GM21786 (cell line): Measurements from ENCODE around the gene PIANP.

ENCODE experiments used
- ATAC-seq: cut with Tn5 transposase; IDR thresholded peaks from one replicate; pipeline ENCODE4 v1.9.1; 2021; ENCODE audit not compliant: unreplicated experiment

Gene PIANP

DNA sequence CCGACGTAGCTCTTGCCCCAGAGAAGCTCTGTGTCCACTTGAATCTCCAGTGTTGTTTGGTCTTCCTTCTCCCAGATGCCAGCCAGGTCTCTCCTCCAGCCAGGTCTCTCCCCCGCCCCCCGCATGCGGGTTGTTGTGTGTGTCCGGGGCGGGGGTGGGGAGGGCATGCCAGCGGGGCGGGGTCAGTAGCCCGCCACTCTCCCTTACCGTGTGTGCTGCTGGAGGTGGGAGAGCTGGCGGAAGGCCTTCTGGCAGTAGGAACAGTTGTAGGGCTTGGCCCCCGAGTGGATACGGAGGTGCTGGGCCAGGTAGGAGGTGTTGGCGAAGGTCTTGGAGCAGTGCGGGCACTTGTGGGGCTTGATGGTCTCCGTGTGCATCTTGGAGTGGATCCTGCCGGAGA lies 28.5 kb downstream of the PIANP start:
- ATAC-seq, result no peak

DNA sequence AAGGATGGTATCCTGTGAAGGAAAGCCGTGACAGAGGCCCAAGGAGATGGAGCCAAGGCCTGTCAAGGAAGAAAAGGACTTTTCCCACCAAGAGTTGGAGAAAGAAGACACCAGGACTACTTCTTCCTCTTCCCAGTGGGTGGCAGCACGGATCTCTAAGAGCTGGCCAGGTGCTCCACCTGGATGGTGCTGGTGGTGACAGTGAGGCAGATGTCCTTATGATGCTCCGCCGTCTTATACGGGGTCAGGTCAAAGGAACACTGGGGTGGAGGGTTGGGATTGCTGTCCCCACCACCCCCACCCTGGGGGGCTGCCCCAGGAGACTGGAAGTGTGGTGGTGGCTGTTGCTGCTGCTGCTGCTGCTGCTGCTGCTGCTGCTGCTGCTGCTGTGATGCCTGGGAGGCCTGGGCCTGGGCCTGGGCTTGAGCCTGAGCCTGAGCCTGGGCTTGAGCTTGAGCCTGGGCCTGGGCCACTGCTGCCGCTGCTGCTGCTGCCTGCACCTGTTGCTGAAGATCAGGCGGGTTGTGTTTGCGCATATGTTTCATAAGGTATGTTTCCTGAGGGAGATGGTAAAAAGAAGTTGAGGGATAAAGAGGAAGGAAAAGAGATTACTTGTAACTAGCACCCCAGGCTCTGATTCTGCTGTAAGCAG lies 32.9 kb downstream of the PIANP start:
- no peak for ATAC-seq

DNA sequence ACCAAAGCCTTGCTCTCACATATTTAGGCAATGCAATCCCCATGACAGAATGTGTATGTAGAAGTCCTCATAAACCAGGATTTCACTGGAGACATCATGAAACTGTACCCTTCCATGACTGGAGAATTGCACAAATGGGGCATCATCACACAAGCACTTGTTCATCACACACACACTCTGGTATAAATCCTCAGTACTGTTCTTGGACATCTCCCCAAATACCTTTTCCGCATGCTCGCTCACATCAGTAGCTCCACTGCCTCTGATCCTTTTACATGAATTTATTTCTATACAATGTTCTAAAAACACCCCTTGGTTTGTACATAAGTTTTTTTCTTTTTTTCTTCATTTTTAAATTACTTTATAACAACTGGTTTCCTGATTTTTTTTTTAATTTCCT lies 34.4 kb downstream of the PIANP start:
- ATAC-seq, result no peak

DNA sequence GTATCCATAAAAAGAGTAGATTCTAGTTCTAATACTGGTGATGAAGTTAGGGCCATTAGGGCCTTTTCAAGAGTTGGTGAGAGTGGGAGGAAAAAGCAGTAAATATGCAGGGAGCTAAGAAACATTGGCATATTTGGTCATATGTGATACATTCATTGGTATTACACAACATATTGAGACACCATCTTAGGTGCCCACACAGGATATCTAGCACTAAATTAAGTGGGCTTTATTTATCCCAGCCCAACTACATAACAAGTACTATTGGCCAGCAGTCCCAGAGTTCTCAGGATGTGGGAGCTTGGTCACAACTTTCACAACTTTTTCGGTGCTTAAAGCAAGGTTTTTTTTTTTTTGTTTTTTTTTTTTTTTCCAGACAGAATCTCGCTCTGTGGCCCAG lies 35.7 kb downstream of the PIANP start:
- no peak for ATAC-seq

DNA sequence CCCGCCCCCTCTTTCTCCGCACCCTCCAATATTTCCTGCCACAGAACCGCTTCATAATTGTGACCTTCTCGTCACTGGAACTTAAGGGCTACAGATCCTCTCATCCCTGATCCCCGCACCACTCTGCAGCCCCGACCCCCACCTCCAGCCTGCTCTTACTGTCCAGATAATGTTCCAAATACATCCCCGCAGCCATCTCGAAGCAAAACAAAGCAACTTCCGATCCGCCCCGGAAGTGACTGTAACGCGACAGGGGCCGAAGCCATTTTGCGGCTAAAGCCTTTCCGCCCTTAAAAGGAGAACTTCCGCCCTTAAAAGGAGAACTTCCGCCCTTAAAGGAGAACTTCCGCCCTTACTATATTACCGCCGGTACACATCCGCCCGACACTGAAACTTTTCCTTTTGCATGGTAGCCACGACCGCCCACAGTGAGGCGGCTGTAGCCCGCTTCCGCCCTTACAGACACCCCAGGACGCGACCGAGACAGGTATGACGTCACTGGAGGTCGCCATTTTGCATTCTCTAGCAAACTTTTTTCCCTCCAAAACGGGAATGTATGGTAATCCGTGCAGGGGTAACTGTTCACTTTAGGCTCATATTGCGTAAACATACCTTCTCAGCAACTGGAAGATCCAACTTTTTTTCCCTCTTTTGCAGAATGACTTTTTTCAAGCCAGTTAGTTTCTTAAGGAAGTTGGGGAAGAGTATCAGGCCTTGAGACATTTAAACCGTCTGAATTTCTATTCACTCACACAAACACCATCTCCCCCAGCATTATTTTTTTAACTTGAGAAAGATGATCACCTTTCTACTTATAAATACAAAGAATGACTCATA lies 37.5 kb downstream of the PIANP start, which contains the start of gene ING4:
Gene ING4 (minus strand): TSS at position 214 of the 837 bp plus-strand sequence. CDS start 18 bp downstream, at position 196.
- peak; percentile 99 for ATAC-seq

DNA sequence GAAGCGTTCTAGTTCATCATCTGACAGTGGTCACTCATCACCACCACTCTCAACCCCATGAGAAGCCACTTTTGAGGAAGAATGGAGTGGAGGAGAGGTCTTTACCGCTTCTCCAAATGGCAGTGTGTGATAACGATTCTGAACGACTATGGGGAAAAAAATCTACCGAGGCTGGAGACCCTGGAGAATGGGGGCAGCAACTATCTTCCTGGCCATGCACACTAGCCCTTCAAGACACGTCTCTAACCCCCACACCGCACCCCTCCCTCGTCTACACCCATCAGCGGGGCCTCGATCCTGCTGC lies 38.1 kb downstream of the PIANP start:
- no peak for ATAC-seq

DNA sequence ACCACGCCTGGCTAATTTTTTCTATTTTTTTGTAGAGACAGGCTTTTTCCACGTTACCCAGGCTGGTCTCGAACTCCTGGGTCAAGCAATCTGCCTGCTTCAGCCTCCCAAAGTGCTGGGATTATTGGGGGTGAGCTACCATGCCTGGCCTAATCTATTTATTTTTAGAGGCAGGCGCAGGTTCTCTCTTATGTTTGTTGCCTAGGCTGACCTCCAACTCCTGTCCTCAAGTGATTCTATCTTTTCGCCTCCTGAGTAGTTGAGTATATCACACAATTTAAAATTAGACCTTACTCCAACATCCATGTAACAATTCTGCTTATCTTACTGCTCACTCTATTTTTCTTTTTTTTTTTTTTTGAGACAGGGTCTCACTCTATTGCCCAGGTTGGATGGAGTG lies 46.6 kb downstream of the PIANP start:
- no peak for ATAC-seq

DNA sequence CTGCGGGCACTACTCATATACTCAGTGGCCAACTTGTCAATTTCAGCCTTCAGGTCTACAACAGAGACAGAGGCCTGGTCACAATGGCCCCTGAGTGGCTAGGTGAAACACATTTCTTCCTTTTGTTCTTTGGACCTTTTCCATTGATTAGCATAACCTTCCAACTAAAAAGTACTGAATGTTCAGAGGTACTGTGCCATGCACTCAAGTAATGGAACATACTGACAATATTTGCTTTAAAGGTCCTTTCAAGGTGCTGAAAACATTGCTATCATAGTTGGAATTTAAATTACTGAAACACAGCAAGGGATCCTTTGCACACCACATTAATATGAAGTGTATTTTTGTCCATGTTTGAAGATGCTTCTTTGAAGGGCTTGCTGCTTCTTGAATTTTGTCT lies 47.3 kb downstream of the PIANP start:
- ATAC-seq, result no peak

DNA sequence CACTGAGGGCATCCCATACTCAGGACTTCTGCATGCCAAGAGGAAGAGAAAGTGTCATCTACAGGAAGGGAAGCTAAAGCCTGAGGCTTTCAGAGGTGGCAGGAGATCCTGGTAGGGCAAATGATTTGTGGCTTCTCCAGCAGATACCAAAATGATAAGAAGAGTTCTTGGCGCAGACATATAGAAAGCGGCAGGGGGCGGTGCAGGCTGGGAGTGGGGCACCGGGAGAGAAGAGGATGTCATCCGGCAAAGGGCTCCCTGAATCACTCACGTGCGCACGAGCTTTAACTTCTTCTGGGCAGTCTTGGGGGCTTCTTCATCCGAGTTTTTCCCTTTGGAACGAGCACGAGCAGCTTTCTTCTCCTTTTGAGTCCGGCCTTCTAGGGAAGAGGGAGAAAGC lies 48.2 kb downstream of the PIANP start:
- ATAC-seq, result no peak

DNA sequence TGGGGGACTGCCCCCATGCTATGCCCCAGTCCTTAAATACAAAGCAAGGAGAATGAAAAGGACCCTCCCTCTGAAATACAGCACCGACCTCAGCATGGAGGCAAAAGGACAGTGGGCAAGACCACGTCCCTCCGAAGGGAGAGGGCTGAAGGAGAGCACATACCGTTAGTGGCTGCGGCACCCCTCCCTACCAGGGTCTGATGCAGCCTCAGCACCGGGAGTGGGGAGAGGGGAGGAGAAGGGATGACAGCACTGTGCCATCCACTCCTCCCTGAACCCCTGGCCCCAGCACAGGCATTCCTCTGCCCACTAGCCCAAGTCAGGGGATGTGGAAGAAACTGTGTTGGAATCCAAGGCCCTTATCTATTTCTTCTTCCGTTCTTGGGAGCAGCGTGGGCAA lies 49.8 kb downstream of the PIANP start:
- ATAC-seq, result no peak

DNA sequence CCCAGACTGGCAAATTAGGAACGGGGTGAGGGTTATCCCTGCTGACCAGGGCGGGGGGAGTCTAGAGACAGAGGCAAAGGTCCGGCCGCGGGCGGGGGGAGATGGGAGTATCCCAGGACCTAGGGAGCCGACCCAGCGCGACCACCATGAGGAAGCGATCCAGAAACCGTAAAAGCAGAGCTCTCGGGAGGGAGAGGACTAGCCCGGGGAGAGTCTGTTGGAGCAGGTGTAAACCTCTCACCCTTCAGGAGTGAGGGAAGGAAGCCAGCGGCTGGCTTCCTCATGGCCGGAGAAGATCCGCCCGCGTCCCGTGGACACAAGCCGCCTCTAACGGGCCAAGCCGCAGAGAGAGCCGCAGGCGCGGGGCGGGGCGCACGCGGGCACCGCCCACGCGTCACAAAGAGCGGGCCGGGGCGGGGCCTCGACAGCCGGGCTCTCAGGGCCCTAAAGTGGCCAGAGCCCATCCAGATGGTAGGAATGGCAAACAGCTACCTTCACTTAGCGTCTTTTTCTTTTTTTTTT lies 53.5 kb downstream of the PIANP start, which contains the start of gene ACRBP:
Gene ACRBP (minus strand): TSS at position 350 of the 522 bp plus-strand sequence. CDS start 66 bp downstream, at position 284.
- no peak for ATAC-seq

DNA sequence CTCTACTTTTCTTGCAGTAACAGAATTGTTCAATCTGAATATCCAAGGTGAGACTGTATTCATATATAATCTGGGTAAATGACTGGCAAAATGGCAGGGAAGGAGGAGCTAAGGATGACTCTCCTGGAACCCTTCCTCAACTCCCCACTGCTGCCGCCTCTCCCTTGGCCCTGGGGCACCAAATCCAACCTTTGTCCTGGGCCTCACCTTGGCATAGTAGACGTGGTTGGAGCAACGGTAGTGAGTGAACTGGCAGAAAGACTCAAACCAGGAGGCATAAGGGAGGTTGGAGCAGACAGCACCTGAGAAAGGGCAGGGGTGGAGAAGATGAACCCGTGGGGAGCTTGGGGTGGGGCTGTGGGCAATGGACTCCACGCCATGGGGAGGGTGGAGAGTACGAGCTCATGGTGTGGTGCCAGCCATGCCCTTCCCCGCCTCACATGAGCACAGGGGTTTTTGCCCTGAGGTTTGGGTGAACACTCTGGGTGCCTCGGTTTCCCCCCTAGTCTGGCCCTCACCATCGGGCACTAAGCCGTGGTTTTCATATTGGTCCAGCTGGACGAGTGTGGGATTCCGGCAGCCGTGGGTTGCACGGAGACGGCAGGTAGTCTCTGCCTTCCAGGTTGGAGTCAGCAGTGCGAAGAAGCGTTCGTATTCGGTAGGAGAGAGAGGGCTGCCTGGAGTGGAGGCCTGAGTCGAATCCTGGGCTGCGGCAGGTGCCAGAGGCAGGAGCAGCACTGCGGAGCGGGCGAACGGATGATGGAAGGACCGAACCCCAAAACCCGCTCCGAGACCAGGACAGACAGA lies 54.1 kb downstream of the PIANP start:
- ATAC-seq, result no peak

DNA sequence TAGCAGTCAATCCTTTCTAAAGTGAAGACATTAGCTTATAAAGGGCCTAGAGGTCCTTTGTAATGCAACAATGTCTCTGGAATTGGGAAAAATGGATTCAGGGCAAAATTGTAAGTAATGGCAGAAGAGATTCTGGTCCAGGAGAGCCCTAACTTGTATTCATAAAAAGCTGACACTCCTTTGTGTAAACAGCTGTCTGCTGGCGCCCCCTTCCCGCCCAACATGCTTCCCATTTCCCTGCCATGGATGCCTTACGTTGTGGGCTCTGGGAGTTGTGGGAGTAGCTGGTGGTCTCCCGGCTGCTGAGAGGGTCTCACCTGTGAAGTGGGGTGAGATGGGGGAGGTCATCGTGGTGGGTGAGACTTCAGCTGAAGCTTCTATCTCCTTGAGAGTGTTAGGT lies 55.7 kb downstream of the PIANP start:
- no peak for ATAC-seq

DNA sequence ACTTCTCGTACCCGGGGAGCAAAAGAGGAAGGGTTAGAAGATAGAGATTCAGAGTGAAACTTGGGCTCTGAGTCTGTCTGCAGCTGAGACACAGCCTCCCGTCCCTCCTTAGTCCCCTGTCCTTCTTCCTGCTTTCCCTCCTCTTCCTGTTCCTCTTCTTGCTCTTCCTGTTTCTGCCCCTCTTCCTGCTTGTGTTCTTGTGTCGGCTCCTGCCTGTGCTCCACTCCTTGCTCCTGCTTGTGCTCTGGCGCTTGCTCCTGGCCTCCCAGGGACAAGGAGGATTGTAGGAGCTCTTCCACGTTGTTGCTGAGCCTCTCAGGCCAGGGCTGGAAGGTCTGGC lies 56.4 kb downstream of the PIANP start:
- no peak for ATAC-seq
